ENCODE measurements around the gene SERPINC1.

- TF ChIP-seq CTCF (IDR thresholded peaks at IDR 0.05): no peak
- TF ChIP-seq KAT7 (CRISPR knock-in tag; IDR thresholded peaks at IDR 0.05; ENCODE audit: borderline replicate concordance): no peak
- TF ChIP-seq NR3C1 (CRISPR knock-in tag; conservative IDR thresholded peaks at IDR 0.05; ENCODE audit: low read depth): no peak
- no peak for TF ChIP-seq HMGA2 (CRISPR knock-in tag; IDR thresholded peaks at IDR 0.05)
- TF ChIP-seq ZNF232 (CRISPR knock-in tag; IDR thresholded peaks at IDR 0.05): no peak
- no peak for TF ChIP-seq E2F4 (CRISPR knock-in tag; IDR thresholded peaks at IDR 0.05; ENCODE audit: borderline replicate concordance, low read depth)
- TF ChIP-seq USF2 (CRISPR knock-in tag; IDR thresholded peaks at IDR 0.05): no peak
- no peak for TF ChIP-seq ZNF512 (CRISPR knock-in tag; IDR thresholded peaks at IDR 0.05; ENCODE audit: borderline replicate concordance)
- no peak for TF ChIP-seq NFATC4 (CRISPR knock-in tag; IDR thresholded peaks at IDR 0.05)
- no peak for TF ChIP-seq ZMAT4 (CRISPR knock-in tag; IDR thresholded peaks at IDR 0.05)
- no peak for TF ChIP-seq NFYB (CRISPR knock-in tag; conservative IDR thresholded peaks at IDR 0.05; ENCODE audit: low read depth)
- no peak for TF ChIP-seq ATF2 (CRISPR knock-in tag; IDR thresholded peaks at IDR 0.05; ENCODE audit: borderline replicate concordance, low read depth)
- no peak for TF ChIP-seq SMAD3 (CRISPR knock-in tag; IDR thresholded peaks at IDR 0.05; ENCODE audit: borderline replicate concordance)
Observed at GRCh38 chr1:173893611-173894010, 23.5 kb downstream of the SERPINC1 start.
